A673 (cell line): Measurements from ENCODE around the gene CHMP2A. TPM values are rescaled to one million over a fixed set of nuclear protein-coding genes. Genes with fewer than 3 reads are reported as not detected.
A peak's percentile ranks its signal among the peaks of the same experiment; 100 is the strongest.

Source experiments
- Bru-seq: library from RNA; stranded (reverse); fragments of 400-500 nt; gene quantifications from one replicate; lab custom pipeline; 2021; lab: Mats Ljungman, UMichigan
- BruChase-seq, 2 experiments: library from RNA; stranded (reverse); fragments of 400-500 nt; gene quantifications; one replicate each; lab custom pipeline; 2021; lab: Mats Ljungman, UMichigan
- BruUV-seq: library from RNA; stranded (reverse); fragments of 400-500 nt; replicated peaks from 2 replicates; lab custom pipeline; 2021; lab: Mats Ljungman, UMichigan
- CTCF ChIA-PET: fragments of 300-600 bp; sonication (Branson Sonifier 250); formaldehyde crosslinking; loops from one replicate; lab custom pipeline; 2022; ENCODE audit warnings: antibody characterized with exemption; lab: Charles Lee
- POLR2A ChIA-PET: fragments of 300-600 bp; sonication (Branson Sonifier 250); formaldehyde crosslinking; loops from one replicate; lab custom pipeline; 2022; ENCODE audit warnings: antibody characterized with exemption; ENCODE audit not compliant: low non-redundant PET; lab: Charles Lee
- DNase-seq: peaks from one replicate; pipeline ENCODE4 v3.0.0-alpha.2; 2015; ENCODE audit warnings: low spot score
- H3K27ac ChIP-seq: fragments of 200-600 bp; sonication (generic); 2 replicates; pipeline ENCODE4 v1.5.1; 2016; ENCODE audit warnings: mixed run types, low read depth, mild to moderate bottlenecking, mixed read lengths, antibody characterized with exemption, low read length; ENCODE audit not compliant: poor library complexity, severe bottlenecking
- H3K27me3 ChIP-seq: fragments of 200-600 bp; sonication (generic); replicated peaks from 2 replicates; pipeline ENCODE4 v1.6.1; 2017; ENCODE audit warnings: mixed run types, low read depth, mild to moderate bottlenecking, mixed read lengths, antibody characterized with exemption, low read length; ENCODE audit not compliant: insufficient read depth, poor library complexity
- H3K36me3 ChIP-seq: fragments of 200-600 bp; sonication (generic); 2 replicates; pipeline ENCODE4 v1.6.1; 2016; ENCODE audit warnings: mixed run types, mild to moderate bottlenecking, mixed read lengths, antibody characterized with exemption, low read length; ENCODE audit not compliant: insufficient read depth, poor library complexity, severe bottlenecking
- H3K4me1 ChIP-seq: fragments of 200-600 bp; sonication (generic); 2 replicates; pipeline ENCODE4 v1.6.1; 2017; ENCODE audit warnings: mixed run types, mild to moderate bottlenecking, mixed read lengths, antibody characterized with exemption, low read length; ENCODE audit not compliant: insufficient read depth, poor library complexity, severe bottlenecking
- H3K4me3 ChIP-seq: fragments of 200-600 bp; sonication (generic); 2 replicates; pipeline ENCODE4 v1.5.1; 2016; ENCODE audit warnings: low read depth, mixed run types, mild to moderate bottlenecking, mixed read lengths, low read length; ENCODE audit not compliant: poor library complexity, severe bottlenecking
- H3K9me3 ChIP-seq: fragments of 200-600 bp; sonication (generic); 2 replicates; pipeline ENCODE4 v1.6.1; 2016; ENCODE audit warnings: mixed run types, low read depth, mild to moderate bottlenecking, mixed read lengths, antibody characterized with exemption, low read length; ENCODE audit not compliant: poor library complexity, severe bottlenecking
- CTCF ChIP-seq: fragments of 300-800, 200-600 bp; sonication (generic); conservative IDR thresholded peaks from 2 replicates; pipeline ENCODE4 v1.5.1; 2017; ENCODE audit warnings: low read depth, mild to moderate bottlenecking, antibody characterized with exemption, low read length, moderate library complexity, mixed read lengths
- EZH2 ChIP-seq: fragments of 200-600 bp; sonication (generic); IDR thresholded peaks from 2 replicates; pipeline ENCODE4 v1.6.1; 2017; ENCODE audit warnings: borderline replicate concordance, low read depth, mild to moderate bottlenecking, mixed read lengths, antibody characterized with exemption, low read length; ENCODE audit not compliant: poor library complexity, severe bottlenecking
- intact Hi-C: fragments of 100-400 bp; cut with micrococcal nuclease; formaldehyde crosslinking; loops from one replicate; pipeline ENCODE4 v1.10.0; 2022; ENCODE audit not compliant: unreplicated experiment
- long read RNA-seq: library from polyadenylated mRNA; stranded (forward); transcript quantifications from one replicate; pipeline ENCODE4 v2.0.0, GENCODE V29; 2022
- total RNA-seq: library from RNA; stranded (reverse); gene quantifications from 2 replicates; pipeline ENCODE4 v1.2.3, GENCODE V29; 2021

Gene CHMP2A
- 57.6 and 69.8 TPM in 2 replicates for total RNA-seq
- Bru-seq, nascent RNA: percentile 67 among the genes with signal in this experiment
- BruChase-seq, experiment 1, labeled RNA remaining after a 2-hour chase: percentile 67 among the genes with signal in this experiment
- percentile 77 among the genes with signal in this experiment for BruChase-seq, experiment 2, labeled RNA remaining after a 6-hour chase
- long read RNA-seq, transcript CHMP2A-201 (6 exons, 913 nt): major isoform, 35 of 79 reads
- long read RNA-seq, transcript CHMP2A-208 (6 exons, 885 nt): minor isoform, 27 of 79 reads
- long read RNA-seq, partial matches to known transcripts: 5 of 79 reads
- long read RNA-seq, other reads (novel, unspliced or antisense): 8 of 79 reads

- Histone ChIP-seq H3K27me3 (no peaks in the 10 kb centered on the region), H3K4me1 (peaks cover 14% of the 10 kb centered on the region), H3K9me3 (no peaks in the 10 kb centered on the region), H3K36me3 (peaks cover 44% of the 10 kb centered on the region), H3K27ac (peak within 1 kb of the TSS; percentile 90), H3K4me3 (peak within 1 kb of the TSS; percentile 62)
- ChIA-PET POLR2A (interaction anchor here (2.0 kb wide), 1 partner anchor 11 kb away, joined by 7 read pairs; the partner anchor contains the start of gene TRIM28), CTCF (no interaction called here)
- intact Hi-C loops: no loop called here
- no TSS peak for BruUV-seq
- peak; percentile 98 for DNase-seq
- TF ChIP-seq CTCF (no peak), EZH2 (no peak)
Measured at GRCh38 chr19:58554494-58555368, at the start of gene CHMP2A. Gene CHMP2A (minus strand): TSS chr19:58555105. CDS start chr19:58554212, 893 bp downstream.

GRCh38 chr19:58586133-58586765, 31.3 kb upstream of the CHMP2A start:
- TF ChIP-seq CTCF (no peak), EZH2 (no peak)
- no peaks in the 10 kb centered on the region for H3K4me1 ChIP-seq
- BruUV-seq: no TSS peak
- DNase-seq: no peak
- H3K36me3 ChIP-seq: peaks cover 19% of the 10 kb centered on the region
- intact Hi-C loops: no loop called here
- no peak overlapping the region for H3K27ac ChIP-seq
- POLR2A ChIA-PET: no interaction called here
- H3K9me3 ChIP-seq: no peaks in the 10 kb centered on the region
- no peak overlapping the region for H3K4me3 ChIP-seq
- H3K27me3 ChIP-seq: no peaks in the 10 kb centered on the region
- CTCF ChIA-PET: no interaction called here

- CTCF ChIA-PET: no interaction called here
- POLR2A ChIA-PET: no interaction called here
- intact Hi-C loops: no loop called here
Measured at GRCh38 chr19:58585442-58586132, 30.7 kb upstream of the CHMP2A start.

More at GRCh38 chr19:58585442-58586132, 30.7 kb upstream of the CHMP2A start:
- Histone ChIP-seq H3K9me3 (no peaks in the 10 kb centered on the region), H3K4me1 (no peaks in the 10 kb centered on the region), H3K27ac (no peak overlapping the region), H3K27me3 (no peaks in the 10 kb centered on the region), H3K4me3 (no peak overlapping the region), H3K36me3 (peaks cover 19% of the 10 kb centered on the region)
- no peak for DNase-seq
- TF ChIP-seq EZH2: no peak
- TF ChIP-seq CTCF: no peak
- no TSS peak for BruUV-seq
